WTC11 (cell line): Measurements from ENCODE around the gene FCRL6. TPM values are rescaled to one million over a fixed set of nuclear protein-coding genes. Genes with fewer than 3 reads are reported as not detected.

ENCODE experiments used
- ATAC-seq: fragments of 200-7000 bp; cut with Tn5 transposase; 2 replicates; pipeline ENCODE4 v1.10.0; 2021; ENCODE audit warnings: mild to moderate bottlenecking, moderate library complexity
- CTCF ChIA-PET: fragments of 300-600 bp; sonication (Branson Sonifier 250); formaldehyde crosslinking; loops from one replicate; lab custom pipeline; 2021; ENCODE audit warnings: antibody characterized with exemption; lab: Charles Lee
- POLR2A ChIA-PET: fragments of 350-600 bp; sonication (Branson Sonifier 250); formaldehyde crosslinking; loops from one replicate; lab custom pipeline; 2021; ENCODE audit warnings: antibody characterized with exemption; lab: Charles Lee
- DNase-seq: peaks from one replicate; pipeline ENCODE4 v3.0.0; 2021; ENCODE audit warnings: low spot score
- H3K27ac Mint-ChIP-seq: 2 replicates; pipeline ENCODE4 v1.8.0; 2021; ENCODE audit warnings: mixed read lengths
- H3K27me3 Mint-ChIP-seq: 2 replicates; pipeline ENCODE4 v1.8.0; 2021; ENCODE audit warnings: low read depth, mild to moderate bottlenecking, moderate library complexity, mixed read lengths
- H3K36me3 Mint-ChIP-seq: 2 replicates; pipeline ENCODE4 v1.8.0; 2021; ENCODE audit warnings: mixed read lengths
- H3K4me1 Mint-ChIP-seq: 2 replicates; pipeline ENCODE4 v1.8.0; 2022; ENCODE audit warnings: mixed read lengths
- H3K4me3 Mint-ChIP-seq: 2 replicates; pipeline ENCODE4 v1.8.0; 2021; ENCODE audit warnings: mild to moderate bottlenecking, moderate library complexity, mixed read lengths
- H3K9me3 Mint-ChIP-seq: 2 replicates; pipeline ENCODE4 v1.8.0; 2021; ENCODE audit warnings: mixed read lengths
- ATF1 ChIP-seq: sonication (generic); formaldehyde crosslinking; IDR thresholded peaks from 2 replicates; pipeline ENCODE4 v1.8.1; 2023; ENCODE audit warnings: mild to moderate bottlenecking, moderate library complexity, missing genetic modification reagents
- ESRRA ChIP-seq: sonication (generic); formaldehyde crosslinking; IDR thresholded peaks from 2 replicates; pipeline ENCODE4 v1.8.1; 2022; ENCODE audit warnings: mild to moderate bottlenecking, missing genetic modification reagents, borderline replicate concordance
- ETV6 ChIP-seq: sonication (generic); formaldehyde crosslinking; IDR thresholded peaks from 2 replicates; pipeline ENCODE4 v1.8.1; 2022; ENCODE audit warnings: mild to moderate bottlenecking, missing genetic modification reagents
- FOXP1 ChIP-seq: sonication (generic); formaldehyde crosslinking; IDR thresholded peaks from 2 replicates; pipeline ENCODE4 v1.8.0; 2022; ENCODE audit warnings: missing genetic modification reagents, mild to moderate bottlenecking, moderate library complexity, borderline replicate concordance
- KAT7 ChIP-seq: sonication (generic); formaldehyde crosslinking; IDR thresholded peaks from 2 replicates; pipeline ENCODE4 v1.8.1; 2023; ENCODE audit warnings: missing genetic modification reagents, mild to moderate bottlenecking, borderline replicate concordance
- NFE2L1 ChIP-seq: sonication (generic); formaldehyde crosslinking; IDR thresholded peaks from 2 replicates; pipeline ENCODE4 v1.8.1; 2023; ENCODE audit warnings: missing genetic modification reagents
- NR1H2 ChIP-seq: sonication (generic); formaldehyde crosslinking; IDR thresholded peaks from 2 replicates; pipeline ENCODE4 v1.9.0; 2021; ENCODE audit warnings: mild to moderate bottlenecking, moderate library complexity, missing genetic modification reagents
- ZNF138 ChIP-seq: sonication (generic); formaldehyde crosslinking; conservative IDR thresholded peaks from 2 replicates; pipeline ENCODE4 v1.8.1; 2022; ENCODE audit warnings: mild to moderate bottlenecking, moderate library complexity, missing genetic modification reagents
- ZNF263 ChIP-seq: sonication (generic); formaldehyde crosslinking; IDR thresholded peaks from 2 replicates; pipeline ENCODE4 v1.8.1; 2022; ENCODE audit warnings: low read depth, mild to moderate bottlenecking, moderate library complexity, missing genetic modification reagents
- ZNF317 ChIP-seq: sonication (generic); formaldehyde crosslinking; IDR thresholded peaks from 2 replicates; pipeline ENCODE4 v1.8.1; 2023; ENCODE audit warnings: low read depth, mild to moderate bottlenecking, moderate library complexity, missing genetic modification reagents, borderline replicate concordance
- ZNF396 ChIP-seq: fragments of 250-450 bp; sonication (Bioruptor Pico); IDR thresholded peaks from 2 replicates; pipeline ENCODE4 v1.8.0; 2021; ENCODE audit warnings: mild to moderate bottlenecking, moderate library complexity, borderline replicate concordance
- ZNF423 ChIP-seq: fragments of 250-450 bp; sonication (Bioruptor Pico); IDR thresholded peaks from 2 replicates; pipeline ENCODE4 v2.1.2; 2022; ENCODE audit warnings: mild to moderate bottlenecking, moderate library complexity
- total RNA-seq: library from RNA; stranded (reverse); gene quantifications from 3 replicates; pipeline ENCODE4 v1.2.3, GENCODE V29; 2021
- TF ChIP-seq, protein P1 (sequence below): sonication (generic); formaldehyde crosslinking; IDR thresholded peaks from 2 replicates; pipeline ENCODE4 v1.8.1; 2023; ENCODE audit warnings: mild to moderate bottlenecking, missing genetic modification reagents, moderate library complexity
- TF ChIP-seq, protein P2 (sequence below): sonication (generic); formaldehyde crosslinking; conservative IDR thresholded peaks from 2 replicates; pipeline ENCODE4 v1.8.1; 2023; ENCODE audit warnings: mild to moderate bottlenecking, low read depth, missing genetic modification reagents, moderate library complexity
- TF ChIP-seq, protein P3 (sequence below): fragments of 250-450 bp; sonication (Bioruptor Pico); IDR thresholded peaks from 2 replicates; pipeline ENCODE4 v1.8.0; 2021; ENCODE audit warnings: mild to moderate bottlenecking
- TF ChIP-seq, protein P4 (sequence below): fragments of 250-450 bp; sonication (Bioruptor Pico); IDR thresholded peaks from 2 replicates; pipeline ENCODE4 v2.1.2; 2022; ENCODE audit warnings: mild to moderate bottlenecking, moderate library complexity
- TF ChIP-seq, protein P5 (sequence below): sonication (generic); formaldehyde crosslinking; IDR thresholded peaks from 2 replicates; pipeline ENCODE4 v1.8.1; 2022; ENCODE audit warnings: missing genetic modification reagents, borderline replicate concordance
- TF ChIP-seq, protein P6 (sequence below): sonication (generic); formaldehyde crosslinking; conservative IDR thresholded peaks from 2 replicates; pipeline ENCODE4 v1.8.1; 2022; ENCODE audit warnings: mild to moderate bottlenecking, missing genetic modification reagents
- TF ChIP-seq, protein P7 (sequence below): sonication (generic); formaldehyde crosslinking; IDR thresholded peaks from 2 replicates; pipeline ENCODE4 v1.8.0; 2023; ENCODE audit warnings: mild to moderate bottlenecking, missing genetic modification reagents
- TF ChIP-seq, protein P8 (sequence below): fragments of 200-600 bp; IDR thresholded peaks from 2 replicates; pipeline ENCODE4 v1.8.0; 2022; ENCODE audit warnings: antibody characterized with exemption

The FCRL6 gene
- total RNA-seq, 1 experiment from 2014 or later = not detected

DNA sequence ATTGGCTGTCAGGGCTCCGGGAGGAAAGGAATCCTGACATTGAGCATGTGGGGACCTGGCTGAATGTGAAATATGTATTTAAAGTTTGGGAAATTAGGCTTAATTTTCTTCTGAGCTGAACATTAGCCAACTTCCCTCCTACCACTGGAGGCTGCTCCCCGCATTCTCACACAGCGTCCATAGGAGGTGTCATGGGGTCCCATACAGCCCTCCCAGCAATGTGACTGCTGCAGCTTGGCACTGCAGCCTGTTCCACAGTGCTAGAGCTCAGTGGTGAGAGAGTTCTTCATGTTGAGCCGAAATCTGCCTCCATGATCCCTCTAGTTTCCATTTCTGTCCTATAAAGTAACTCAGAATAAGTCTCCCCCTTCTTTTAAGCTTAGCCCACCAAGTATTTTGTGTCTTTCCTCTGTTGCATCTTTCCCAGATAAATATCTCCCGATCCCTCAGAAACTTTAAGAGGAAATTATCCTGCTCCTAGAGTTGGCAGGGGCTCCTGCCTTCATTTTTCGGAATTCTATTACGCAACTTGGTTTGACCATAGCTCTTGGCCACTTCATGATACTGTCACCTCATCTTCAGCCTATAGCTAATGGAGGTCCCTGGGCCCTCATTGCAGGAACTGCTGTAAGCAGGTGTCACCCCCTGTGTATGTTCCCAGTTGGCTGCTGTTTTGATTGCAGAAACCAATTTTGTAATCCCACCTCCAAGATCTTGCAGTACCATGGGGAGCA is 2.0 kb downstream of the FCRL6 start (continued):
- TF ChIP-seq, protein P1, sequence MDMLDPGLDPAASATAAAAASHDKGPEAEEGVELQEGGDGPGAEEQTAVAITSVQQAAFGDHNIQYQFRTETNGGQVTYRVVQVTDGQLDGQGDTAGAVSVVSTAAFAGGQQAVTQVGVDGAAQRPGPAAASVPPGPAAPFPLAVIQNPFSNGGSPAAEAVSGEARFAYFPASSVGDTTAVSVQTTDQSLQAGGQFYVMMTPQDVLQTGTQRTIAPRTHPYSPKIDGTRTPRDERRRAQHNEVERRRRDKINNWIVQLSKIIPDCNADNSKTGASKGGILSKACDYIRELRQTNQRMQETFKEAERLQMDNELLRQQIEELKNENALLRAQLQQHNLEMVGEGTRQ (CRISPR knock-in tag) = no peak
- TF ChIP-seq ETV6 (CRISPR knock-in tag) (no peak), ZNF263 (CRISPR knock-in tag) (no peak), ZNF317 (no peak), ZNF138 (CRISPR knock-in tag) (no peak), NR1H2 (CRISPR knock-in tag) (no peak), ZNF396 (CRISPR knock-in tag) (no peak)
- TF ChIP-seq, protein P2, sequence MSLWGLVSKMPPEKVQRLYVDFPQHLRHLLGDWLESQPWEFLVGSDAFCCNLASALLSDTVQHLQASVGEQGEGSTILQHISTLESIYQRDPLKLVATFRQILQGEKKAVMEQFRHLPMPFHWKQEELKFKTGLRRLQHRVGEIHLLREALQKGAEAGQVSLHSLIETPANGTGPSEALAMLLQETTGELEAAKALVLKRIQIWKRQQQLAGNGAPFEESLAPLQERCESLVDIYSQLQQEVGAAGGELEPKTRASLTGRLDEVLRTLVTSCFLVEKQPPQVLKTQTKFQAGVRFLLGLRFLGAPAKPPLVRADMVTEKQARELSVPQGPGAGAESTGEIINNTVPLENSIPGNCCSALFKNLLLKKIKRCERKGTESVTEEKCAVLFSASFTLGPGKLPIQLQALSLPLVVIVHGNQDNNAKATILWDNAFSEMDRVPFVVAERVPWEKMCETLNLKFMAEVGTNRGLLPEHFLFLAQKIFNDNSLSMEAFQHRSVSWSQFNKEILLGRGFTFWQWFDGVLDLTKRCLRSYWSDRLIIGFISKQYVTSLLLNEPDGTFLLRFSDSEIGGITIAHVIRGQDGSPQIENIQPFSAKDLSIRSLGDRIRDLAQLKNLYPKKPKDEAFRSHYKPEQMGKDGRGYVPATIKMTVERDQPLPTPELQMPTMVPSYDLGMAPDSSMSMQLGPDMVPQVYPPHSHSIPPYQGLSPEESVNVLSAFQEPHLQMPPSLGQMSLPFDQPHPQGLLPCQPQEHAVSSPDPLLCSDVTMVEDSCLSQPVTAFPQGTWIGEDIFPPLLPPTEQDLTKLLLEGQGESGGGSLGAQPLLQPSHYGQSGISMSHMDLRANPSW (CRISPR knock-in tag) = no peak
- TF ChIP-seq, protein P3, sequence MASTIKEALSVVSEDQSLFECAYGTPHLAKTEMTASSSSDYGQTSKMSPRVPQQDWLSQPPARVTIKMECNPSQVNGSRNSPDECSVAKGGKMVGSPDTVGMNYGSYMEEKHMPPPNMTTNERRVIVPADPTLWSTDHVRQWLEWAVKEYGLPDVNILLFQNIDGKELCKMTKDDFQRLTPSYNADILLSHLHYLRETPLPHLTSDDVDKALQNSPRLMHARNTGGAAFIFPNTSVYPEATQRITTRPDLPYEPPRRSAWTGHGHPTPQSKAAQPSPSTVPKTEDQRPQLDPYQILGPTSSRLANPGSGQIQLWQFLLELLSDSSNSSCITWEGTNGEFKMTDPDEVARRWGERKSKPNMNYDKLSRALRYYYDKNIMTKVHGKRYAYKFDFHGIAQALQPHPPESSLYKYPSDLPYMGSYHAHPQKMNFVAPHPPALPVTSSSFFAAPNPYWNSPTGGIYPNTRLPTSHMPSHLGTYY (CRISPR knock-in tag) = no peak
- TF ChIP-seq, protein P4, sequence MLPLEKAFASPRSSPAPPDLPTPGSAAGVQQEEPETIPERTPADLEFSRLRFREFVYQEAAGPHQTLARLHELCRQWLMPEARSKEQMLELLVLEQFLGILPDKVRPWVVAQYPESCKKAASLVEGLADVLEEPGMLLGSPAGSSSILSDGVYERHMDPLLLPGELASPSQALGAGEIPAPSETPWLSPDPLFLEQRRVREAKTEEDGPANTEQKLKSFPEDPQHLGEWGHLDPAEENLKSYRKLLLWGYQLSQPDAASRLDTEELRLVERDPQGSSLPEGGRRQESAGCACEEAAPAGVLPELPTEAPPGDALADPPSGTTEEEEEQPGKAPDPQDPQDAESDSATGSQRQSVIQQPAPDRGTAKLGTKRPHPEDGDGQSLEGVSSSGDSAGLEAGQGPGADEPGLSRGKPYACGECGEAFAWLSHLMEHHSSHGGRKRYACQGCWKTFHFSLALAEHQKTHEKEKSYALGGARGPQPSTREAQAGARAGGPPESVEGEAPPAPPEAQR (CRISPR knock-in tag) = no peak

DNA sequence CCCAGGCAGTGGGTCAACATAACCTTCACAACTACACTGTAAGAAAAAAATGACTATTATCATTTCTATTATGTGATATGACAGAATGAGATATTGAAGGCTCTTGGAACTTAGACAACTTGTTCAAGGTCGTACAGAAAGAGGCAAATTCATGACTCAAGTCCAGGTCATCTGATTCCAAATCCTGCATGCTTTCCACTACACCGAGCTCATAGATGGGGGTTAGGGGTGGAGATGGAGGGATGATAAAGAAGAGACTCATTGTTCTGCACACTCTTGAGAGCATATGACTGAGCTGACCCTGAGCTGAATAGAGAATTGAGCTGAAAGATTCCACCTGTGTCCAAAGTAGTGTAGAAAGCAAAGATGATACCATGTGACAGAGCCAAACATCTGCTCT is 2.8 kb downstream of the FCRL6 start:
- POLR2A ChIA-PET = no interaction called here
- Mint-ChIP-seq H3K36me3 (no peaks in the 10 kb centered on the region), H3K27me3 (peaks cover 6% of the 10 kb centered on the region), H3K9me3 (no peaks in the 10 kb centered on the region), H3K27ac (no peak overlapping the region), H3K4me3 (no peak overlapping the region), H3K4me1 (no peaks in the 10 kb centered on the region)
- DNase-seq (no peak), ATAC-seq (no peak)
- CTCF ChIA-PET = interaction anchor here (1.5 to 3.3 kb wide), 11 partner anchors 12 to 202 kb away, joined by 3 to 26 read pairs (median 7); partner anchors contain the start of gene DUSP23
- TF ChIP-seq, protein P5, sequence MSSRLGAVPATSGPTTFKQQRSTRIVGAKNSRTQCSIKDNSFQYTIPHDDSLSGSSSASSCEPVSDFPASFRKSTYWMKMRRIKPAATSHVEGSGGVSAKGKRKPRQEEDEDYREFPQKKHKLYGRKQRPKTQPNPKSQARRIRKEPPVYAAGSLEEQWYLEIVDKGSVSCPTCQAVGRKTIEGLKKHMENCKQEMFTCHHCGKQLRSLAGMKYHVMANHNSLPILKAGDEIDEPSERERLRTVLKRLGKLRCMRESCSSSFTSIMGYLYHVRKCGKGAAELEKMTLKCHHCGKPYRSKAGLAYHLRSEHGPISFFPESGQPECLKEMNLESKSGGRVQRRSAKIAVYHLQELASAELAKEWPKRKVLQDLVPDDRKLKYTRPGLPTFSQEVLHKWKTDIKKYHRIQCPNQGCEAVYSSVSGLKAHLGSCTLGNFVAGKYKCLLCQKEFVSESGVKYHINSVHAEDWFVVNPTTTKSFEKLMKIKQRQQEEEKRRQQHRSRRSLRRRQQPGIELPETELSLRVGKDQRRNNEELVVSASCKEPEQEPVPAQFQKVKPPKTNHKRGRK (CRISPR knock-in tag) = no peak
- TF ChIP-seq FOXP1 (CRISPR knock-in tag) (no peak), KAT7 (CRISPR knock-in tag) (no peak), NFE2L1 (no peak), ATF1 (CRISPR knock-in tag) (no peak), ESRRA (CRISPR knock-in tag) (no peak), ZNF423 (CRISPR knock-in tag) (no peak)
- TF ChIP-seq, protein P6, sequence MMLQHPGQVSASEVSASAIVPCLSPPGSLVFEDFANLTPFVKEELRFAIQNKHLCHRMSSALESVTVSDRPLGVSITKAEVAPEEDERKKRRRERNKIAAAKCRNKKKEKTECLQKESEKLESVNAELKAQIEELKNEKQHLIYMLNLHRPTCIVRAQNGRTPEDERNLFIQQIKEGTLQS (CRISPR knock-in tag) = no peak
- TF ChIP-seq, protein P7, sequence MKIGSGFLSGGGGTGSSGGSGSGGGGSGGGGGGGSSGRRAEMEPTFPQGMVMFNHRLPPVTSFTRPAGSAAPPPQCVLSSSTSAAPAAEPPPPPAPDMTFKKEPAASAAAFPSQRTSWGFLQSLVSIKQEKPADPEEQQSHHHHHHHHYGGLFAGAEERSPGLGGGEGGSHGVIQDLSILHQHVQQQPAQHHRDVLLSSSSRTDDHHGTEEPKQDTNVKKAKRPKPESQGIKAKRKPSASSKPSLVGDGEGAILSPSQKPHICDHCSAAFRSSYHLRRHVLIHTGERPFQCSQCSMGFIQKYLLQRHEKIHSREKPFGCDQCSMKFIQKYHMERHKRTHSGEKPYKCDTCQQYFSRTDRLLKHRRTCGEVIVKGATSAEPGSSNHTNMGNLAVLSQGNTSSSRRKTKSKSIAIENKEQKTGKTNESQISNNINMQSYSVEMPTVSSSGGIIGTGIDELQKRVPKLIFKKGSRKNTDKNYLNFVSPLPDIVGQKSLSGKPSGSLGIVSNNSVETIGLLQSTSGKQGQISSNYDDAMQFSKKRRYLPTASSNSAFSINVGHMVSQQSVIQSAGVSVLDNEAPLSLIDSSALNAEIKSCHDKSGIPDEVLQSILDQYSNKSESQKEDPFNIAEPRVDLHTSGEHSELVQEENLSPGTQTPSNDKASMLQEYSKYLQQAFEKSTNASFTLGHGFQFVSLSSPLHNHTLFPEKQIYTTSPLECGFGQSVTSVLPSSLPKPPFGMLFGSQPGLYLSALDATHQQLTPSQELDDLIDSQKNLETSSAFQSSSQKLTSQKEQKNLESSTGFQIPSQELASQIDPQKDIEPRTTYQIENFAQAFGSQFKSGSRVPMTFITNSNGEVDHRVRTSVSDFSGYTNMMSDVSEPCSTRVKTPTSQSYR (CRISPR knock-in tag) = no peak
- TF ChIP-seq, protein P3 (CRISPR knock-in tag) = no peak
- TF ChIP-seq, protein P8, sequence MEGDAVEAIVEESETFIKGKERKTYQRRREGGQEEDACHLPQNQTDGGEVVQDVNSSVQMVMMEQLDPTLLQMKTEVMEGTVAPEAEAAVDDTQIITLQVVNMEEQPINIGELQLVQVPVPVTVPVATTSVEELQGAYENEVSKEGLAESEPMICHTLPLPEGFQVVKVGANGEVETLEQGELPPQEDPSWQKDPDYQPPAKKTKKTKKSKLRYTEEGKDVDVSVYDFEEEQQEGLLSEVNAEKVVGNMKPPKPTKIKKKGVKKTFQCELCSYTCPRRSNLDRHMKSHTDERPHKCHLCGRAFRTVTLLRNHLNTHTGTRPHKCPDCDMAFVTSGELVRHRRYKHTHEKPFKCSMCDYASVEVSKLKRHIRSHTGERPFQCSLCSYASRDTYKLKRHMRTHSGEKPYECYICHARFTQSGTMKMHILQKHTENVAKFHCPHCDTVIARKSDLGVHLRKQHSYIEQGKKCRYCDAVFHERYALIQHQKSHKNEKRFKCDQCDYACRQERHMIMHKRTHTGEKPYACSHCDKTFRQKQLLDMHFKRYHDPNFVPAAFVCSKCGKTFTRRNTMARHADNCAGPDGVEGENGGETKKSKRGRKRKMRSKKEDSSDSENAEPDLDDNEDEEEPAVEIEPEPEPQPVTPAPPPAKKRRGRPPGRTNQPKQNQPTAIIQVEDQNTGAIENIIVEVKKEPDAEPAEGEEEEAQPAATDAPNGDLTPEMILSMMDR = no peak
